Thyroid gland (tissue), 4 donors: ENCODE measurements around the gene ERICH2.

Experiments
- POLR2A ChIP-seq, 2 donors: fragments of 450-650 bp; IDR thresholded peaks; one replicate each; pipeline ENCODE4 v1.6.1; 2017; ENCODE audit warnings: antibody characterized with exemption in 2 of 2, mild to moderate bottlenecking in 2 of 2, moderate library complexity in 1 of 2
- TF ChIP-seq, protein P1 (sequence below), 6 experiments: fragments of 200-600 bp in 3 of 6; fragments of 450-650 bp in 3 of 6; sonication (generic) in 3 of 6; IDR thresholded peaks; one replicate each; pipeline ENCODE4 v1.5.1; 2016 to 2019; ENCODE audit warnings: antibody characterized with exemption in 6 of 6, mild to moderate bottlenecking in 2 of 6, inconsistent platforms in 1 of 6, moderate library complexity in 1 of 6

- TF ChIP-seq, protein P1, sequence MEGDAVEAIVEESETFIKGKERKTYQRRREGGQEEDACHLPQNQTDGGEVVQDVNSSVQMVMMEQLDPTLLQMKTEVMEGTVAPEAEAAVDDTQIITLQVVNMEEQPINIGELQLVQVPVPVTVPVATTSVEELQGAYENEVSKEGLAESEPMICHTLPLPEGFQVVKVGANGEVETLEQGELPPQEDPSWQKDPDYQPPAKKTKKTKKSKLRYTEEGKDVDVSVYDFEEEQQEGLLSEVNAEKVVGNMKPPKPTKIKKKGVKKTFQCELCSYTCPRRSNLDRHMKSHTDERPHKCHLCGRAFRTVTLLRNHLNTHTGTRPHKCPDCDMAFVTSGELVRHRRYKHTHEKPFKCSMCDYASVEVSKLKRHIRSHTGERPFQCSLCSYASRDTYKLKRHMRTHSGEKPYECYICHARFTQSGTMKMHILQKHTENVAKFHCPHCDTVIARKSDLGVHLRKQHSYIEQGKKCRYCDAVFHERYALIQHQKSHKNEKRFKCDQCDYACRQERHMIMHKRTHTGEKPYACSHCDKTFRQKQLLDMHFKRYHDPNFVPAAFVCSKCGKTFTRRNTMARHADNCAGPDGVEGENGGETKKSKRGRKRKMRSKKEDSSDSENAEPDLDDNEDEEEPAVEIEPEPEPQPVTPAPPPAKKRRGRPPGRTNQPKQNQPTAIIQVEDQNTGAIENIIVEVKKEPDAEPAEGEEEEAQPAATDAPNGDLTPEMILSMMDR (IDR thresholded peaks at IDR 0.05), result no peak
- TF ChIP-seq POLR2A (IDR thresholded peaks at IDR 0.05), result no peak
These were observed 70.6 kb downstream of the ERICH2 start for GRCh38 chr2:170840717-170841210.
